Breast epithelium (tissue), 3 donors: ENCODE measurements around the gene MUC4.

Source experiments
- POLR2A ChIP-seq: fragments of 450-650 bp; IDR thresholded peaks from one replicate; pipeline ENCODE4 v1.6.1; 2016; ENCODE audit warnings: antibody characterized with exemption, mild to moderate bottlenecking, moderate library complexity
- POLR2AphosphoS5 ChIP-seq, 3 donors: sonication (generic); formaldehyde crosslinking; IDR thresholded peaks; one replicate each; pipeline ENCODE4 v1.6.1; 2017; ENCODE audit warnings: antibody characterized with exemption in 3 of 3
- TF ChIP-seq, protein P1 (sequence below), 3 donors: fragments of 450-650 bp; IDR thresholded peaks; one replicate each; pipeline ENCODE4 v1.5.1; 2016 to 2017; ENCODE audit warnings: antibody characterized with exemption in 3 of 3, mild to moderate bottlenecking in 3 of 3, moderate library complexity in 3 of 3

- TF ChIP-seq, protein P1, sequence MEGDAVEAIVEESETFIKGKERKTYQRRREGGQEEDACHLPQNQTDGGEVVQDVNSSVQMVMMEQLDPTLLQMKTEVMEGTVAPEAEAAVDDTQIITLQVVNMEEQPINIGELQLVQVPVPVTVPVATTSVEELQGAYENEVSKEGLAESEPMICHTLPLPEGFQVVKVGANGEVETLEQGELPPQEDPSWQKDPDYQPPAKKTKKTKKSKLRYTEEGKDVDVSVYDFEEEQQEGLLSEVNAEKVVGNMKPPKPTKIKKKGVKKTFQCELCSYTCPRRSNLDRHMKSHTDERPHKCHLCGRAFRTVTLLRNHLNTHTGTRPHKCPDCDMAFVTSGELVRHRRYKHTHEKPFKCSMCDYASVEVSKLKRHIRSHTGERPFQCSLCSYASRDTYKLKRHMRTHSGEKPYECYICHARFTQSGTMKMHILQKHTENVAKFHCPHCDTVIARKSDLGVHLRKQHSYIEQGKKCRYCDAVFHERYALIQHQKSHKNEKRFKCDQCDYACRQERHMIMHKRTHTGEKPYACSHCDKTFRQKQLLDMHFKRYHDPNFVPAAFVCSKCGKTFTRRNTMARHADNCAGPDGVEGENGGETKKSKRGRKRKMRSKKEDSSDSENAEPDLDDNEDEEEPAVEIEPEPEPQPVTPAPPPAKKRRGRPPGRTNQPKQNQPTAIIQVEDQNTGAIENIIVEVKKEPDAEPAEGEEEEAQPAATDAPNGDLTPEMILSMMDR (IDR thresholded peaks at IDR 0.05), result no peak
- TF ChIP-seq POLR2A, result no peak
- no peak for TF ChIP-seq POLR2AphosphoS5 (IDR thresholded peaks at IDR 0.05)
These were observed 80.3 kb downstream of the MUC4 start for GRCh38 chr3:195731356-195731905.
